OCI-LY7 (cell line): Measurements from ENCODE around the gene UROS. TPM values are rescaled to one million over a fixed set of nuclear protein-coding genes. Genes with fewer than 3 reads are reported as not detected.

Experiments used
- BruUV-seq: library from RNA; stranded (reverse); fragments of 400-500 nt; replicated peaks from 2 replicates; lab custom pipeline; 2021; lab: Mats Ljungman, UMichigan
- CTCF ChIA-PET: fragments of 300-600 bp; sonication (Branson Sonifier 250); formaldehyde crosslinking; loops from one replicate; lab custom pipeline; 2022; ENCODE audit warnings: antibody characterized with exemption; ENCODE audit not compliant: unreplicated experiment; lab: Charles Lee
- POLR2A ChIA-PET: fragments of 300-600 bp; sonication (Branson Sonifier 250); formaldehyde crosslinking; loops from one replicate; lab custom pipeline; 2022; ENCODE audit warnings: antibody characterized with exemption; lab: Charles Lee
- DNase-seq: peaks from one replicate; pipeline ENCODE4 v3.0.0-alpha.2; 2015; ENCODE audit warnings: low spot score
- H2AFZ ChIP-seq: fragments of 200-600 bp; sonication (generic), shearing (Covaris generic); 2 replicates; pipeline ENCODE4 v1.6.1; 2014; ENCODE audit warnings: mild to moderate bottlenecking, antibody characterized with exemption, low read length, moderate library complexity
- H3K27ac ChIP-seq: fragments of 200-600 bp; sonication (generic); 2 replicates; pipeline ENCODE4 v1.5.1; 2014; ENCODE audit warnings: mixed run types, low read depth, mild to moderate bottlenecking, moderate library complexity, low read length, inconsistent platforms; ENCODE audit not compliant: poor library complexity, severe bottlenecking
- H3K36me3 ChIP-seq: fragments of 200-600 bp; sonication (generic); 2 replicates; pipeline ENCODE4 v1.6.1; 2014; ENCODE audit warnings: mild to moderate bottlenecking, antibody characterized with exemption, low read length, moderate library complexity, mixed read lengths; ENCODE audit not compliant: insufficient read depth
- H3K4me1 ChIP-seq: fragments of 200-600 bp; sonication (generic); 2 replicates; pipeline ENCODE4 v1.5.1; 2014; ENCODE audit warnings: mild to moderate bottlenecking, low read length; ENCODE audit not compliant: insufficient read depth, poor library complexity, severe bottlenecking
- H3K4me2 ChIP-seq: fragments of 200-600 bp; sonication (generic); 2 replicates; pipeline ENCODE4 v1.6.1; 2014; ENCODE audit warnings: mild to moderate bottlenecking, low read length
- H3K4me3 ChIP-seq: fragments of 200-600 bp; sonication (generic); 2 replicates; pipeline ENCODE4 v1.5.1; 2014; ENCODE audit warnings: mild to moderate bottlenecking, low read depth, low read length; ENCODE audit not compliant: poor library complexity, severe bottlenecking
- H3K79me2 ChIP-seq: fragments of 200-600 bp; sonication (generic); 2 replicates; pipeline ENCODE4 v1.6.1; 2016; ENCODE audit warnings: low read depth, mild to moderate bottlenecking, low read length, moderate library complexity, mixed read lengths; ENCODE audit not compliant: insufficient read depth
- H3K9me2 ChIP-seq: fragments of 200-600 bp; sonication (generic); 2 replicates; pipeline ENCODE4 v1.6.1; 2016; ENCODE audit warnings: mild to moderate bottlenecking, low read length, mixed read lengths; ENCODE audit not compliant: insufficient read depth
- H3K9me3 ChIP-seq: fragments of 200-600 bp; sonication (generic); 2 replicates; pipeline ENCODE4 v1.6.1; 2014; ENCODE audit warnings: mild to moderate bottlenecking, mixed run types, low read length, mixed read lengths
- H4K20me1 ChIP-seq: fragments of 200-600 bp; sonication (generic); 2 replicates; pipeline ENCODE4 v1.6.1; 2014; ENCODE audit warnings: mild to moderate bottlenecking, antibody characterized with exemption, low read length, moderate library complexity, mixed read lengths; ENCODE audit not compliant: insufficient read depth
- CTCF ChIP-seq: fragments of 200-600 bp; sonication (generic); conservative IDR thresholded peaks from 2 replicates; pipeline ENCODE4 v1.5.1; 2014; ENCODE audit warnings: mild to moderate bottlenecking, antibody characterized with exemption, low read length, moderate library complexity, mixed read lengths
- EZH2phosphoT487 ChIP-seq: fragments of 200-600 bp; sonication (generic); IDR thresholded peaks from 2 replicates; pipeline ENCODE4 v1.6.1; 2018; ENCODE audit warnings: low read depth, borderline replicate concordance, mild to moderate bottlenecking, mixed run types, antibody characterized with exemption, low read length, moderate library complexity, mixed read lengths
- intact Hi-C: fragments of 100-400 bp; cut with micrococcal nuclease; formaldehyde crosslinking; loops from one replicate; pipeline ENCODE4 v1.10.0; 2022; ENCODE audit not compliant: unreplicated experiment
- total RNA-seq, 2 experiments: library from RNA; depleted of rRNA in 1 of 2; stranded (reverse); fragments of >200 nt in 1 of 2; shearing (Covaris generic) in 1 of 2; gene quantifications; 2 replicates each; pipeline ENCODE4 v1.2.3, GENCODE V29; 2014 to 2022

UROS gene
- total RNA-seq, 2 experiments from 2014 or later = 37.3 to 44.5 TPM

DNA sequence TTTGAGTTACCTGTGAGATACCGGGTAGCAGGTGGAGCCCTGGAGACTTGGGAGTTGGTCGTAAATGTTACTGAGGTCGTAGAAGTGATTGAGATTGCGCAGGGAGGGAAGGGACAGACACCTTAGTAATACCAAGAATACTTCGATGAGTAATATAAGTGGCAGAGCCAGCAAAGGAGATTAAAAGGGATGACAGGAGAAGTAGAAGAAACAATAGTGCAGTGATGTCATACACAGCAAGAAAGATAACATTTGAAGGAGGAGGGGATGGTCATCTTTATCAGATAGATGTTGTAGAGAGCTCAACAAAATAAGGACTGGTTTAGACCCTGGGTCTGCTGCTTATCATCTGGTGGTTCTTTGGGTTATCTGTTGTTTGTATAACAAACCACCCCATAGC, 5.3 kb upstream of the UROS start:
- Histone ChIP-seq H3K4me1 (peaks cover 21% of the 10 kb centered on the region), H3K9me2 (no peaks in the 10 kb centered on the region), H2AFZ (no peak overlapping the region), H3K36me3 (peaks cover 86% of the 10 kb centered on the region), H3K4me3 (no peak overlapping the region), H3K4me2 (no peak overlapping the region), H4K20me1 (peaks cover 23% of the 10 kb centered on the region; the same call in 1 of the 2 replicates), H3K9me3 (no peaks in the 10 kb centered on the region), H3K27ac (no peak overlapping the region), H3K79me2 (peaks cover 42% of the 10 kb centered on the region)
- DNase-seq = no peak
- ChIA-PET POLR2A (interaction anchor here (1.7 to 1.9 kb wide), 2 partner anchors 14 to 33 kb away, joined by 4 to 5 read pairs; no protein-coding TSS in a partner anchor), CTCF (no interaction called here)
- TF ChIP-seq CTCF (no peak), EZH2phosphoT487 (no peak)
- intact Hi-C loops = no loop called here
- no TSS peak for BruUV-seq

DNA sequence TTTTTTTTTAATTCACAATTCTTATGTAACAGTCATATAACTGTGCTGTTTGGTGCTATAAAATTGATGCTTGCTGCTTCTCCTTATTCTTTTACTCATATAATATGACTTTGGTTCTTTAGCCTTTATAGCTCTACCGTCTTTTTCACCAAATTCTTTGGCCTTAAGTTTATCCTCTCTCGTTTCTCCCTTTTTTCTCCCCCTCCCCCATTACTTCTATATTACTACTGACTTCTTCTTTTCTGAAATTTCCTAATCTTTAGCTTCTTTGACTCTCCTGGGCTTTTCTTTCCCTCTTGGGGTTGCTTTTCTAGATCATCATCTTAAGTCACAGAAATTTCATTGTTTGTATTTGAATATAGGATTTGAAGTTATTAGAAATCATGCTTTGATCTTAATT, 4.1 kb upstream of the UROS start:
- intact Hi-C loops = no loop called here
- no peak overlapping the region for H3K27ac ChIP-seq
- no peaks in the 10 kb centered on the region for H3K9me3 ChIP-seq
- H4K20me1 ChIP-seq = peaks cover 23% of the 10 kb centered on the region; the same call in 1 of the 2 replicates
- DNase-seq = no peak
- H3K9me2 ChIP-seq = no peaks in the 10 kb centered on the region
- ChIA-PET CTCF (no interaction called here), POLR2A (interaction anchor here (0.7 to 1.9 kb wide), 4 partner anchors 16 to 862 kb away, joined by 4 to 11 read pairs (median 5); no protein-coding TSS in a partner anchor)
- no peak overlapping the region for H3K4me3 ChIP-seq
- no peak overlapping the region for H3K4me2 ChIP-seq
- no peak overlapping the region for H2AFZ ChIP-seq
- no TSS peak for BruUV-seq
- peaks cover 49% of the 10 kb centered on the region for H3K79me2 ChIP-seq
- peaks cover 74% of the 10 kb centered on the region for H3K36me3 ChIP-seq
- H3K4me1 ChIP-seq = peaks cover 22% of the 10 kb centered on the region
- no peak for TF ChIP-seq CTCF
- TF ChIP-seq EZH2phosphoT487 = no peak

GRCh38 chr10:125824736-125825135, 1.7 kb upstream of the UROS start:
- intact Hi-C loops = loop anchor here (5.0 kb wide), 1 partner anchor 72 kb away; no protein-coding TSS in a partner anchor
- no peak overlapping the region for H3K27ac ChIP-seq
- peak overlapping the region; percentile 77 for H3K4me3 ChIP-seq
- H4K20me1 ChIP-seq = peaks cover 23% of the 10 kb centered on the region; the same call in 1 of the 2 replicates
- H3K36me3 ChIP-seq = peaks cover 51% of the 10 kb centered on the region
- peaks cover 54% of the 10 kb centered on the region for H3K79me2 ChIP-seq
- TF ChIP-seq CTCF (no peak), EZH2phosphoT487 (no peak)
- H3K4me1 ChIP-seq = peaks cover 32% of the 10 kb centered on the region
- ChIA-PET POLR2A (no interaction called here), CTCF (no interaction called here)
- no peak overlapping the region for H2AFZ ChIP-seq
- H3K9me2 ChIP-seq = no peaks in the 10 kb centered on the region
- no peaks in the 10 kb centered on the region for H3K9me3 ChIP-seq
- peak overlapping the region; percentile 87 for H3K4me2 ChIP-seq
- no TSS peak for BruUV-seq
- no peak for DNase-seq
